ENCODE results near the gene IFT122.

IFT122 gene

DNA sequence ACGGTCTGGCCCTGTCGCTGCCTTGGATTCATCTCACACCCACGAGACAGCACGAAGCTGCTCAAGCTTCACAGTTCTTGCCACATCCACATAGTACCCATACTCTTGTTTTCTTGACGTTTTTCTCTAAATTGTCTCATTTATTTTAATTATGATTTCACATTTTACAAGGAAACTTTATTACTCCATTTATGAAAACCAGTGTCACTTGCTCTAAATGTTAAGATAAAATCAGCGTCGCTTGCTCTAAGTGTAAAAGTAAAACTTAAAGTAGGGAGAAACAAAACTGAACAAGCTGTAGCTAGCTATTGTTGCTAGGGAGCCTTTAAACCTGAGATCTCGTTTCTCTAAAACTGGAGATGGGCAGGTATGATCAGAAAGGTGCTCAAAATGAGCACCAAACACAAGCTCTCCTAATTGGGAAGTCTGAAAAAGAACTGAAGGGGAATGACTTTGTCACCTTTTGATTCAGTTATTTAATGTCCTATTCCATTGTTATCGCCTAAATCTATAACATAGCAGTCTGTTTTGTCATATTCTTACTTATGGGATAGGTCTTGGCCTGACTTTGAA, 680 bp downstream of the IFT122 start:
- no peak for FAIRE-seq

DNA sequence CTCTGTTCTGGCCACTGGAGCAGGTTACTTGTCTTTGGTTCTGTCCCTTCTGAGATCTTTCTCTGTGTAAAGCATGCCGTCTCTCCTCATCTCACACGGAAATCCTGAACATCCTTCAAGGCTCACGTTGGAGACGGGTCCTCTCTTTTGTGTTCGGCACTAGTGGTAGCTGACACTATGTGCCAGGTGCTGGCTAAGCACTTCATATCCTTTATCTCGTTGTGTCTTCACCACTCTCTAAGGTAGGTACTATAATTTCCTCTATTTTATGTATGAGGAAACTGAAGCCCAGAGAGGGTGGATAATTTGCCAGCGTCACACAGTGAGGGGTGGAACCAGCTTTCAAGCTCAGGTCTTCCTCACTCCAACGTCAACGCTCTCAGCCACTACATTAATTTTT, 1.2 kb downstream of the IFT122 start:
- FAIRE-seq = no peak

DNA sequence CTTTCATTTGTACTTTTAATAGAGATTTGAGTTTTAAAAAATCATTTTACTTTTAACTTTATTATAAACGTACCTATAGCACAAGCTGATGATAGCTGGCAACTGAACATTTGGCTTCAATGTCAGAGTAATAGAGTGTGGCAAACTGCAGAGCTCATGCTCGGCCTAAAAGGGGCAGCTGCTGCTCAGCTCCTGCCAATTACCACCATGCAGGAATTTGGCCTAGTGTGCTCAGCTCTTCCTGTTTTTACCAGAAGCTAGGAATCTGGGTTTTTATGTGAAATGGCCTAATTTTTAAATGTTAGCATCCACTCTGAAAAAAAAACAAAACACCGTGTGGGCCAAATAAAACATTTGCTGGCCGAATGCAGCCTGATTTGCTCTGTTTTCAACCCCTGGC, 1.8 kb downstream of the IFT122 start:
- no peak for FAIRE-seq

DNA sequence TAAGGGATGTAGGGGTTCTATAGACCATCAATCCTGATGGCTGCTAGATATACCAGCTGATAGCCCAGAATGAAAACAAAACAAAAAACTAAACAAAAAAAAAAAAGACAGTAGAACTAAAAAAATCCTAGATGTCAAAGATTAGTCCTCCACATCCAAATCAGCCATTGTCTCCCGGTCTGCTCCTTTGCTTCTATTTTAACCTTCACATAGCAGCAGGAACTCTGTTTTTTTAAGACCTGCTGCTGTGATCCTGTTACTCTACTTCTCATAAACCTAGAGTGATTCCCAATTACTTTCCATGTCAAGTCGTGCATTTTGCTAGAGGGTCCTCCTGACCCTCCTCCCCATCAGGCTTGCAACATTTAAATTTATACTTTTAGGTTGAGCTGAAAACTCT, 2.5 kb downstream of the IFT122 start:
- no peak for FAIRE-seq

DNA sequence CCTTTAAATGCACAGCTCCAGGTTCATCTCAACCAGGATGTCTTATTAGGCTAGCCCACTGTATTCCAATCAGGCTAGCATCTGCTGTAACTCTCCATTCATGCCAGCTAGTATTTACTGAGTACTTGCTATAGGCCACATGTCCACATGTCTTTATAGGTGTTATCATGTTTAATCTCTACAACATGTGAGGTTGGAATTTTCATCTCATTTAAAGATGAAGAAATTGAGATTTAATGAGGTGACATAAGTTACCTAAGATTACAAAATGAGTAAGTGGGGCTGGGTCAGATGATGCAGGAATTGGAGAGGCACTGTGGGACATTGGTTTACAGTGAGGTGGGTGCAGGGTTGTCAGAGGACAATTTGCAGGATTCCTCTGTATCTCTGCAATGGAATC, 2.9 kb downstream of the IFT122 start:
- FAIRE-seq = no peak

DNA sequence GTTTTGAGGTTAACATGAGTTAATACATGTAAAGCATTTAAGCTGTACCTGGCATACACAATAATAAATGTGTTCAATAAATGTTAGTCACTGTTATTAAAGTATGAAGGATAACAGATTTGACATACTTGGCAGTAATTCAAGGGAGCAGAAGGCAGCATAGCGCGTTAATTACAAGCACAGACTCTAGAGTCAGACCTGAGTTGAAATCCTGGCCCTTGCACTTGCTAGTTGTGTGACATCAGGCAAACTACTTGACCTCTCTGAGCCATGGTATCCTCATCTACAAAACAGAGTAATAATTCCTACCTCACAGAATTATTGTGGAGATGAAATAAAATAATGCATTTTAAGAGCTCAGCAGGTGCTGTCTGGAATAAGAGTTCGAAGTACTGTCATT, 5.4 kb downstream of the IFT122 start:
- FAIRE-seq = no peak

DNA sequence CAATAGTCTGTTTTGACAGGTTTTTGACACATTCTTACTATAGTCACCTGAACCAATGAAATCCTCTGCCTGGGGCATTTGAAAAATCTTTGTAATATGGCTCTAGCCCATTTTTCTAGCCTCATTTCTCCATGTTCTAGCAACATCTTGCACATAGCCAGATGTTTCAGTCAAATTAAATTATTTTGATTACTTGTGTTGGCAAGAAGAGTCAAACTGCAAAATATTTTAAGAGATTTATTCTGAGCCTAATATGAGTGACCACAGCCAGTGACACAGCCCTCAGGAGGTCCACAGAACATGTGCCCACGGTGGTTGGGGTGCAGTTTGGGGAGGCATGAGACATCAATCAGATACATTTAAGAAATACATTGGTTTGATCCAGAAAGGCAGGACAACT, 6.9 kb downstream of the IFT122 start:
- FAIRE-seq = no peak

DNA sequence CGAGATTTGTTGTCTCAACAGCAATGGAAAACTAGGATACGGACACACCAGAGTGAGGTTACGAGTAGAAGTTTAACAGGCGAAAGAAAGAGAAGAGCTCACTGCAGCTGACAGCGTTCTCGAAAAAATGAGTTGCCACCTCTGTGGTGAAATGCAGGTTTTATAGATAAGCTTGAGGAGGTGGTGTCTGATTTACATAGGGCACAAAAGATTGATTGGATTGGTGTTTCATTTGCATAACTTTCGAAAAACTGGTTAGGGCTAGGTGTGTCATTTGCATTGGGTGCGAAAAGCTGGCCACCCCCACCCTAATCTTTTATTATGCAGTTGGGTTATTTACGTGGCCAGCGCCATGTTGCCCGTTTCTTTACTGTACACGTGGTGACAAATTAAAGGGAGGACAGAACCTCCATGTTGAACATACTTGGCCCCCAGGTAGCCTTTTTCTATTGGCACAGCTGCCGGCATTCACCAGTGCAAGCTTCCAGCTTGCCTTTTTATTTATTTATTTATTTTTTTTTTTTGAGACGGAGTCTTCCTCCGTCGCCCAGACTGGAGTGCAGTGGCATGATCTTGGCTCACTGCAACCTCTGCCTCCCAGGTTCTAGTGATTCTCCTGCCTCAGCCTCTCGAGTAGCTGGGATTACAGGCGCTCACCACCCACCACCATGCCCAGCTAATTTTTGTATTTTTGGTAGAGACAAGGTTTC, 8.3 kb downstream of the IFT122 start:
- FAIRE-seq = no peak

DNA sequence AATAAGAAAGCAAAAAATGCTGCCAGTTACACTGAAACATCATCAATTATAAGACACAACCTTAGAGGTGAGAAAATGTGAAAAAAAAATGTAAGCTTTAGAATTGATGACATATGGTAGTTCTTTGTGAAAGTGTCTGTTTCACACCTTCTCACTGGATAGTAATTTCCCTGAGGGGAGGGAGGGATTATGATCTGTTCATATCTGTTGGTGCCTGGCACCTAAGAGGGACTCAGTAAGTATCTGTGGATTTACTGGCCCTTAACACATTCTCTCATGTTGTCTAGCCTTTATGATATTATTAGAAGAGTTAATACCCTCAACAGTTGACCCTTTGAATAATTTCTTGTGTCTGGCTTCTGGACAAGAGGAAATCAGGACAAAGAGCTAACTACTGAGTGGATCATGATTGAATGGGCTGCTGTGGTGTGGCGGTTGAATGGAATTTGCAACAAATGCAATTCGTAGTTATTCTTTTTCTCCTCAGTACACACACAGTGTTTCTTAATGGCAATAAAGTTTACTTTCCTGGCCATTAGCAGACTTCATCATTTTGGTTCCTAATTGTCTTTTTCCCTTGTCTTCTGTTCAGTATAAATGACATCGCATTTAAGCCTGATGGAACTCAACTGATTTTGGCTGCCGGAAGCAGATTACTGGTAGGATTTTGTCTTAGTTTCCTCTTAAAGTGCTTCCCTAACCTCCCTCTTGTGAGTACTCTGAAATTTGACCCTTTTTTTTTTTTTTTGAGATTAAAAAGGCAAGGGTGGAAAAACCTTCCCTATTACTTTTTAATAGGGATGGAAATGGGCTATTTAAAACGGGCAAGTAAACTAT, 9.5 kb downstream of the IFT122 start:
- no peak for FAIRE-seq

DNA sequence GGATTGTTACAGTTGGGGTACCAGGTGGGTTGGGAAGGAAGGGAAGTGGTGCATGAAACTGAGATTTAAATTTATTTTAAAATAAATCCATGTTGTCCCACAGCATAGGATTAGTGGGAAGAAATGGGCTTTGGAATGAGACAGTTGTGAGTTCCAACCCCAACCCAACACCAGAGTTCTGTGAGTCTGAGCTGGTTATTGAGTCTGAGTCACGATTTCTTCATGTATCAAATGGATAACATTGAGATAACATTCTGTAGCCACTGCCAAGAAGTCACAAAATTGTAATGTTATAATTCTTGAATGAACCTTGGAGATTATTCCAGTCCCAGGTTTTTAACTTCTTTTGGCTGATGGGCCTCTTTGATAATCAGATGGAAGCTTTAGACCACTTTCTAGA, 13.7 kb downstream of the IFT122 start:
- no peak for FAIRE-seq

DNA sequence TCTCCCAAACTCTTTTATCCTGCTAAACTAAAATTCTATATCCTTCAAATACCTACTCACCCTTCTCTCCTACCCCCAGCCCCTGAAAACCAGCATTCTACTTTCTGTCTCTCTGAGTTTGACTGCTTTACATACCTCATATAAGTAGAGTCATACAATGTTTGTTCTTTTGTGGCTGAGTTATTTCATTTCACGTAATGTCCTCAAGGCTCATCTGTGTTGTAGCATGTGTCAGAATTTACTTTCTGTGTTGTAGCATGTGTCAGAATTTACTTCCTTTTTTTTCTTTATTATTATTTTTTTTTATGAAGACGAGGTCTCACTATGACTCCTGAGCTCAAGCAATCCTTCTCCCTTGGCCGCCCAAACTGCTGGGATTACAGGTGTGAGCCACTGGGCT, 20.1 kb downstream of the IFT122 start:
- FAIRE-seq = no peak

DNA sequence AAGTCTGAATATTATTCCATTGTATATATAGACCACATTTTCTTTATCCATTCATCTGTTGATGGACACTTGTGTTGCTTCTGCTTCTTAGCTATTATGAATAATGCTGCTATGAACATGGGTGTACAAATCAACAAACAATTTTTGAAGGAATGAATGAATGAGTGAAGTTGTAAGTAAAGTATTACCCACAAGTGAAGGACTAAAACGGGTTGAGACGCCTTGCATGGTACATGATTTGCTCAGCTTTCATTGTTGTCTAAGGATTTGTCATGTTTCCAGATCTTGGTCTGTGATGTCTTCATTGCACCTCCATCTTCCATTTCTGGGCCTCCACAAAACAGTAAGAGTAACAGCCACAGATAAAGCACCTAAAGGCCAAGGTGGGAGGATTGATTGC, 20.5 kb downstream of the IFT122 start:
- no peak for FAIRE-seq

DNA sequence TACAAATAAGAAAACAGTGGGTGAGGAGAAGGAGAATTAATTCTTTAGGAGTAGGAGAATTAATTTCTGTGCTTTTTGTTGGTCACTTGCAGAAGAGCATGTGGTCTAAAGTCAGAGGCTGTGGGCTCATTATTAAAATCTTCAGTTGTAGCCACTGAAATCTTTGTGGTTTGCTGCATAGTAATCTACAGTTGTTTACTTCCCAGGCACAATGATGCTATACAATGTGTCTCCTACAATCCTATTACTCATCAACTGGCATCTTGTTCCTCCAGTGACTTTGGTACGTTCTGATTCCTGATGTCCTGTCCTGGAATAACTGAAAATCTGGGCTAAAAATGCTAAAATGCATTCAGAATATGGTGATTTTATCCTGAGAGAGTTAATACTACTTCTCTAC, 21.0 kb downstream of the IFT122 start:
- no peak for FAIRE-seq

DNA sequence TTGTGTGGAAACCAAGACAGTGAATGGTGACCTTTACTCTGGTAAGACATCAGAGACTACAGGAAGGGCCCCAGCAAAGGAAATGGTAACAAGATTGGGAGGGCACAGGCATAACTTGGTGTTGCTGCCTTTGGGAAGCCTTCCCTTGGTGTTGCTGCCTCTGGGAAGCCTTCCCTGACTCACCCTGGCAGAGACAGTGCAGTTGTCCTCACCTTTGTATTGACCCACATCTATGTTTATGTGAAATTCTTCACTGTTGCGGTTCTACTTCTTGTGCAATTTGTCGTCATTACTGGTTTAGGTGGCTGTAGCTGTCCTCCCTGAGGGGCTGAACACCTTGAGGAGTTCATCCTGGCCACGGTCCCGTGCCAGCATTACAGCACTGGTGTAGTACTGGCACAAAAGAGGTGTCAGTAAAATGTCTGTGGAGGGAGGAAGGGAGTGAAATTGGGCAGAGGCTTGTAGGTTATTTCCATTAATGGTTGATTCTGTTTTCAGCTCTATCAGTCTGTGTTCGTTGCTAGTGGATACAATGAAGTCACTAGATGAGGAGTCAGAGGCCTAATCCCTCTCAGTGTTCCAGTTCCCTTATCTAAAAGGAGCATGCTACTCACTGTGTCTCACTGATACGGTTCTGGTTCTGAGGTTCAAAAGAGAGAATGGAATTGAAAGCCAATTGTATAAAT, 21.6 kb downstream of the IFT122 start:
- FAIRE-seq = no peak

DNA sequence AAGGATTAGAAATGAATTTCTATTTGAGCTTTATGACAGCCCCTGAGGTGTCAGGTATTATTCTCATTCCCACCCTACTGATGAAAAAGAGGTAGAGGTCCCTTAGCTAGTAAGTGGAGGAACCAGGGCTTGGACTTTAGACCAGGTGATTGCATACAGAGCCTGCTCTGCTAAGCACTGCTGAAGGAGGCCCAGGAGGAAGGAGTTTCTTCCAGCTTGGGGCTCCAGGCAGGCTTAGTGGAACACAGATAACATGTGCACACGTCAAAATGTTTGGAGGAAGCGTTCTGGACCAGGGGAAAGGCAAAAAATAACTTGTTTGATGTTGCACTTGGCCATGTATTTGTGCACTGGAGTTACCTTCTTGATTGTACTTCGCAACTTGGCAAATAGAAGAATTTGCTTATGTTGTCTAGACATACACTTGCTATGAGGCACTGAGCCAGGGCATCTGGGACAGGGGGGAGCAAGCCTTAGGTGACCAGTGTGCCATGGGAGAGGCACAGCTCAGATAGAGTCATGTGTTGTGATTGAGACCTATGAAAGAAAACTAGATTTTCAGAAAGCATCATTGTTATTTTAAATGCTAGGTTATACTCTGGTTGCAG, 22.4 kb downstream of the IFT122 start:
- no peak for FAIRE-seq

DNA sequence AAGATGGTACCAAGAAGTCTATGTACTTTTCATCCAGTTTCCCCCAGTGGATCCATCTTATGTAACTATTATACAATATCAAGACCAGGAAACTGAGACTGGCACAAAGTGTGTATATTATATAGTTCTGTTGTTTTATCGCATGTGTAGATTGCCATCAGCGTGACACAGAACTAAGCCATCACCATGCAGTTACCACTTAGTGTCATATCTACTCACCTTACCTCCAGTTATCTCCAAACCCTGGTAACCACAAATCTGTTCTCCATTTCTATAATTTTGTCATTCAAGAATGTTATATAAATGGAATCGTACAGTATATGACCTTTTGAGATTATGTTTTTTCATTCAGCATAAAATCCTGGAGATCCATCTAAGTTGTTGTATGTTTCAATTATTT, 23.1 kb downstream of the IFT122 start:
- FAIRE-seq = no peak

DNA sequence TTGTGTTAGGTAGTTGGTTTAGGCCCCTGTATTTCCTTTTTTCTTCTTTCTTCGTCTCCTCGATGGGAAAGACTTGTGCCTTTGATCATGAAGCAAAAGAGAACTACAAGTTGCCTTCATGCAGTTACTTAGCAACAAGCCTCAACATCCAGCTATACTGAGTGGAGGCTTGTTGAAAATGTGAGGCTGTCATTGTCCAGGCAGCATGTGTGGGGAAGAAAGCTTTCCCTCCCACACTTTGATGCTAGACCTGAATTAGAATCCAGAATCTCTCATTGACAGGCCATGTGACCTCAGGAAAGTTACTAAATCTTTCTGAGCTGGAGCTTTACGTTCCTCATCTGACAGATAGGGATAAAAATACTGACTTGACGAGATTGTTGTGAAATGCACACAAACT, 23.7 kb downstream of the IFT122 start:
- no peak for FAIRE-seq

DNA sequence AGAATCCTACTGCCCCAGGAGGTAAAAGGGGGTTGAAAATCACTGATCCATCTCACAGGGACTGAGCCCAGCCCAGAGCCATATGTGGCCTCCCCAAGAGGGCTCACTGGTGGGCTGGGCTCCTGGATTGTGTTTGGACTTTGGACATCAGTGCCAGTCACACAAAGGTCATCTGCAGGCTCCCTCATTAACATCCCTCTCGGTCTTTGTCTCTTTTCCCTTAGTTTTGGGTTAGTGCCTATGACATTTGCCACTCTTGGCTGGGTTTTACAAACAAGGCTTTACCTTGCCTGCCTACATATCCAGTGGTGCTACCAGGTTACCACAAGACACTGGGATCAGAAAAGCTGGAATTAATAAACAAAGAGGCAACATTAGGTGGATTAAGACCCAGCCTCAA, 27.9 kb downstream of the IFT122 start:
- FAIRE-seq = no peak

DNA sequence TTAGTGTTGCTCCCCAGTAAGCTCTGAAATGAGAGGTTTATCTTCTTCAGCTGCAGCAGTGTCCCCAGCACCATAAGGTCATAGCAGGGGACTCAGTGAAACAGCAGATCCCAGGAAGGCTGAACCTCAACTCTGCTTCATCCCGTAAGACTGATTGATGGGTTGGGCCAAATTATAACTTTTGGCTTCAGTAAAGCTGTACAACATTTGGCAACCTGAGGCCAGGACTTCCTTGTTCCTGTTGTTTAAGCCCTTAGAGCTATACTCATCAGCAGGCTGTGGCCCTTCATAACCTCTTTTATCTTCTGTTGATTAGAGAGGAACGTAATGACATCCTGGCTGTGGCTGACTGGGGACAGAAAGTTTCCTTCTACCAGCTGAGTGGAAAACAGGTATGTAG, 29.0 kb downstream of the IFT122 start:
- no peak for FAIRE-seq

DNA sequence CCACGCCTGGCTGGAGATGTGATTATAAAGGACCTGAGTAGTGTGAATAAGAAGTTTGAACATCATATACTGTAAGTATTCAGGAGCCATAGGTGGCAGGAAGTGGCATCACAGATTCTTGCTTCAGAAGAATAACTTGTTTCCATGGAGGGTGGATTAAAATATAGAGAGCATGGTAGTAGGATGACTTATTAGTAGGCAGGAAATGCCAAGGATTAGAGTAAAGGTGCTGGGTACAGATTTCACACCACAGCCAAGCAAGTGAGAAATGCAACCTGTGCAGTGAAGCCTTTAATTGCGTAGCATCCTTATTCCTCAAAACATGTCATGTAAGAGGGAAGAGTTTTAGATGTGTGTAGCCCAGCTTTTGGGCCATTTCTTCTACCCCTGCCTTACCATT, 30.8 kb downstream of the IFT122 start:
- FAIRE-seq = no peak

DNA sequence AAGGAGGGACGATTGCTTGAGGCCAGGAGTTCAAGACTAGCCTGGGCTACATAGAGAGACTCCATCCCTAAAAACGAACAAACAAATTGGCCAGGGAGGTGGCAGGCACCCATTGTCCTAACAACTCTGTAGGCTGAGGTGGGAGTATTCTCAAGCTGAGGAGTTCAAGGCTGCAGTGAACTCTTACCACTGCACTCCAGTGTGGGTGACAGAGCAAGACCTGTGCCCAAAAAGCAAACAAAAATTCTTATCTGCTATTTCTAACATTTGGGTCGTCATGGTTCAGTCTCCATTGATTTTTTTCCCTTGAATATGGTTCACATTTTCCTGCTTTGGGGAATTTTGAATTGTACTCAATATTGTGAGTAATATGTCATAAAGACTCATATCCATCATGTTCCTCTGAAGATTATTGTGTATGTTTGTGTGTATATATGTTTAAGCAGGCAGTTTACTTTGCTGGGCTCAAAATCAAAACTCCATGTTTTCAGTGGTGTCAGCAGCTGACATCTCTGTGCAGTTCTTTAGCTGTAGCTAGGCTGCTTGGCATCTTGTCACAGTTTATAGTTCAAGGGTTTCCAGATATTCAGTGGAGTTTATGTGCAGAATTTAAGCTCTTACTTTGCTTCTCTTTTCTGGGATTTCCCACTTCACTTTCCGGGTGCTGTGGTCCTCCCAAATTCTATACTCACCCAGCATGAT, 33.2 kb downstream of the IFT122 start:
- FAIRE-seq = no peak

DNA sequence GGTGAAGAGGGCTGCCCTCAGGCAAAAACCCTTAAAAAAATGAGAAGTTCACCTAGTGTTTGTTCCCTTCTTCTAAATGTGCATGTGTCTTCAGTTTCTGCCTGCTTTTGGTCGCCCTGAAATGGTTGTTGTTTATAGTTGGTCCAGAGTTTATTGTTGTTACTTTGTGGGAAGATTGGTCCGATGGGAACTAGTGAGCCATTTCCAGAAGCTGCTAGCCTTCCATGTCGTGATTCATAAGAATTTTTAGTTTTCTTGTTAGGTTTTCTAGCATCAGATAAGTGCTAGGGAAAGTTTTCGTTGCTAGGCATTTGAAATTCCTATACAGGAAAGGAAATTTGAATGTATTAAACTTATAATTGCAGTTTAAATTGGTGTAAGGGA, 33.7 kb downstream of the IFT122 start:
- no peak for FAIRE-seq

All from G401.6 (cell line).